ENCODE measurements around the gene SHCBP1L.

SHCBP1L gene

DNA sequence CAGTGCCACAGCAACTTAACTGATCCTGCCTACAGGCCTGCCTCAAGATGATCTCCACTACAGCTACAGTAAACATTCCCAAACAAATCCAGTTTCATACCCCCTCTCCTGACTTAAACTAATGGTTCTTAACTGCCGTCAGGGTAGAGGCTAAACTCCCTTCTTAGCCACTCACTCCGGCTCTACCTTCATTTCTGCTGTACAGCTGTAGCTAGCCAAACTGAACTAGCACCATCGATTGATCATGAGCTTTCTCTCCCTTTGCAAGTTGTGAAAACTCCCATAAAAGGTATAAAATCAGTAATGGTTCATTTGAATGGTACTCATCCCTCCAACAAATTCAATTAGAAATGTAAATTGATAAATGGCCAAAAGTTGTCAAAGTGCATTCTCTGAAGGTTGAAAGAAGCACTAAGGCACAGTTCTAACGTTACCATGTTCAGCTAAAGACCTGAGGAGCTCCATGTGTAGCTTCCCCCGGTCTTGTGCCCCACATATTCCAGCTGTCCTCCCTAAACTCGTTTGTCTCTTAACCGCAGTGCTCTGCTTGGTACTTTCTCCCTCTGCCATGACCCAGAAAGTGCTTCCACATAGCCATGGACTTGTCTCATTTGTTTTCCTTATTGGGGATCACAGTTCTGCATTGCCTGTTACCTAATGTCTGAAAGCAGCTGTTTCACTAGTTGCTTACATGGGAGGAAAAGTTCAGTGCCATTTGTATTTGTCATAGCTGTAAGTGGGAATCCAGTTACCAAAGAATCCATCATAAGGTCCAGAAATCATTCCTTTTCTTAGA, 64.0 kb downstream of the SHCBP1L start:
- DNase-seq = no peak

DNA sequence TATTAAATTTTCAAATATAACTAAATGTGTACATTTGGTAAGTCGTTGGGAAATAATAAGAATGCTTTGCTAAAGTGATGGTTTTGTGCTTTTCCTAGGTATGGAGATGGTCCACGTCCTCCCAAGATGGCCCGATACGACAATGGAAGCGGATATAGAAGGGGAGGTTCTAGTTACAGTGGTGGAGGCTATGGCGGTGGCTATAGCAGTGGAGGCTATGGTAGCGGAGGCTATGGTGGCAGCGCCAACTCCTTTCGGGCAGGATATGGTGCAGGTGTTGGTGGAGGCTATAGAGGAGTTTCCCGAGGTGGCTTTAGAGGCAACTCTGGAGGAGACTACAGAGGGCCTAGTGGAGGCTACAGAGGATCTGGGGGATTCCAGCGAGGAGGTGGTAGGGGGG, 66.0 kb downstream of the SHCBP1L start:
- no peak for DNase-seq

DNA sequence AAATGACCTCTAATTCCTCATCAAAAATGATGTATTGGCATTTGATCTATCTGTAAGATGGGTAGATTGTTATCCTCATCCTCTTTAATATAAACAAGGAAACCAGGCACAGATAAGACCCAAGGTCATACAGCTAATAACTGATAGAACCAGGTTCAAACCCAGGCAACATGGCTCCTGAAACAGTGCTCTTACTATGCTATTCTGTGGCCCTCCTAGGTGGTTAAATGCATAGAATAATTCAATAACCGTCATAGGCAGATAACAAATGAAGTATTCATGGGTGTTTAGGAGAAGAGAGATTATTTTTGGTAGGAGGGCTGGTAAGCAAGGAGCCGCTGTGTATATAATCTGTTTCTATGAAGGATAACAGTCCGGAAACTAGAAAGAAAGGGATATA, 67.4 kb downstream of the SHCBP1L start:
- no peak for DNase-seq

DNA sequence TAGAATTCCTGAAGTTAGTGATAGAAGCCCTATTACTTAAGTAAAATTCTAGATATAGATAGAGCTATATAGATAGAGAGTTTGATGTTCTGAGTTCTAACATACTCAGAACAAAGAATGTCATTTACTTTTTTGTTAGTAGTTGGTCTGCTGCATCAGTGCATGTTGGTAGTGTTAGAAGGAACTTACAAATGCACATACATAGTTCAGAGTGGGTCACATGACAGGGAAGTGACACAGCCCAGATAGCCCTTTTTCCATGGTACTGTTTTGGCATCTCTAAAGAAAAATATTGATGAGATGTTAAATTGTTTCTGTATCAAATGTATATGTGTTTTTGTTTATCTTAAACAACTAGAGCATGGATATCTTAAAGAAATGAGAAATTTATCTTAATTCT, 68.1 kb downstream of the SHCBP1L start:
- DNase-seq = no peak

DNA sequence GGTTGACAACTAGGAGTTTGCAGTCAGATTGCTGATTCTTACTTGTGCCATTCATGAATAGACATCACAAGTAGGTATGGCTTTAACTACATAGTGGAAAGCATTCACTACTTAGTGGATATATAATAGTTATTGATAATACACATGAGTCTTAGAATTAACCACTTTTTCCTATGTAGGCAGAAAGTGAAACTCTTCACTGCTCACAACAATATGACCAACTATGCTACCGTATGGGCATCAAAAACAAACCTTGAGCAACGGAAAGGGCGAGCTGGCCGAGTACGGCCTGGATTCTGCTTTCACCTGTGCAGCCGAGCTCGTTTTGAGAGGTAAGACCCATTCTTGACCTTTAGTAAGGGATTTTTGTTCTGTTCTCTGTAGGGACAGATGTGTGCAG, 75.1 kb downstream of the SHCBP1L start:
- DNase-seq = no peak

DNA sequence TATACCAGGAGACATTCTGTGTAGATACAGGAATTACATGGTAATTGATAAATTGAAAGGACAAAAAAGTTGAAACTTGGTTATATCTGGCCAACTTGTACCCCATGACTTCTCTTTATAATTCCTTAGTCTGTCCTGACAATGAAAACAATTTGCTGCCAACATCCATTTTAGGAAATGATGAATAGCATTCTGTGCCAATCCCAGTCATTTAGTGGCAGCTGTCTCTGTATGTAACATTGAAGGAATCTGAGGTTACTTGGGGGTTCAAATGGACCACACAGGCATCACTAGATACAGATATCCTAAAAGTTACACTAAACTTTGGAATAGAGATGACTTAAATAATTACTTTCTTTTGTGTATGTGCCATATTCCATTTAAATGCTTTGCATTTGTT, 75.6 kb downstream of the SHCBP1L start:
- DNase-seq = no peak

DNA sequence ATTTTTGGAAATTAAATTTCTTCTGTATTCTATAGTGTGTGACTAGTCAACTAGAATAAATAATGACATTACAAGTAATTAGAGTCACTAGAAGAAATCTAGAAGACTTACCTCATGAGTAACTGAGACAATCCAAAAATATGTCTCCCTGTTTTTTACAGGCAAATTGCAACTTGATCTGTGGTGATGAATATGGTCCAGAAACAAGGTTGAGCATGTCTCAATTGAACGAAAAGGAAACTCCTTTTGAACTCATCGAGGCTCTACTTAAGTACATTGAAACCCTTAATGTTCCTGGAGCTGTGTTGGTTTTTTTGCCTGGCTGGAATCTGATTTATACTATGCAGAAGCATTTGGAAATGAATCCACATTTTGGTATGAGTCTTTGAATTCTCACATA, 77.1 kb downstream of the SHCBP1L start:
- DNase-seq = no peak

DNA sequence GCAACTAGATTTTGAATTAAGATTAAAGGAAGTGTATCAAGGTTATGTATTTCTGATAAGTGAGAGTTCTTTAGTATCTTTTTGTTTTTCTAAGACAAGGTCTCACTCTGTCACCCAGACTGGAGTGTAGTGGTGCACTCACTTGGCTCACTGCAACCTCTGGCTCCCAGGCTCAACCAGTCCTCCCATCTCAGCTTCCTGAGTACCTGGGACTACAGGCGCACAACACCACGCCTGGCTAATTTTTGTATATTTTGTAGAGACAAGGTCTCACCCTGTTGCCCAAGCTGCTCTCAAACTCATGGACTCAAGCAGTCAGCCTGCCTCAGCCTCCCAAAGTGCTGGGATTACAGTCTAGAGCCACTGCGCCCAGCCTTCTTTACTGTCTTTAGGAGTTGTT, 80.1 kb downstream of the SHCBP1L start:
- DNase-seq = no peak

DNA sequence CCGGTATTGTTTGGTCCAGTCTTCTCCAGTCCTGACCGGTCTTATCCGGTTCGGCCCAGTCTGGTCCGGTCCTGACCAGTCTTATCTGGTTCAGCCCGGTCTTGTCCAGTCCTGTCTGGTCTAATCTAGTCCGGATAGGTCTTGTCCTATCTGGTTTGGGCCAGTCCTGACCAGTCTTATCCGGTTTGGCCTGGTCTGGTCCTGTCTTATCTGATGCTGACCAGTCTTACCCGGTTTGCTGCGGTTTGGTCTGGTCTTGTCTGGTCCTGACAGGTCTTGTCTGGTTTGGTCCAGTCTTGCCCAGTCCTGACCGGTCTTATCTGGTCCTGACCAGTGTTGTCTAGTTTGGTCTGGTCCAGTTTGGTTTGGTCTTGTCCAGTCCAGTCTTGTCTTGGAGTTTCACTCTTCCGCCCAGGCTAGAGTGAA, 83.7 kb downstream of the SHCBP1L start:
- DNase-seq = no peak

DNA sequence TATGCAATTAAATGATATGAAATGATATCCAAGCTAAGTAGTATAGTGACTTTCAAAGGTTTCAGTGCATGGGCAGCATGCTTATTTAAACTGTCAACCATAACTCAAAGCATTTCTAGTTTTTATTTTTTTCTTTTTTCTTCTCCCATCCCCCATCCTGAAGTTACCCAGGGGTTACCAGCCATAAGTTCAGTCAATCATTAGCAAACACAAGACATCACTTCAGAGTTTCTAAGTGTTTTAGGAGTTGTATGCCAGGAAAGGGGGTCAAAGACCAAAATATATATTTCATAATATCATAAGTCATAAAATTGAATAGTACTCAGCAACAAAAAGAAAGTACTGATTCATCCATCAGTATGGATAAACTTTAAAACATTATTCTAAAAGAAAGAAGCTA, 85.1 kb downstream of the SHCBP1L start:
- DNase-seq = no peak

DNA sequence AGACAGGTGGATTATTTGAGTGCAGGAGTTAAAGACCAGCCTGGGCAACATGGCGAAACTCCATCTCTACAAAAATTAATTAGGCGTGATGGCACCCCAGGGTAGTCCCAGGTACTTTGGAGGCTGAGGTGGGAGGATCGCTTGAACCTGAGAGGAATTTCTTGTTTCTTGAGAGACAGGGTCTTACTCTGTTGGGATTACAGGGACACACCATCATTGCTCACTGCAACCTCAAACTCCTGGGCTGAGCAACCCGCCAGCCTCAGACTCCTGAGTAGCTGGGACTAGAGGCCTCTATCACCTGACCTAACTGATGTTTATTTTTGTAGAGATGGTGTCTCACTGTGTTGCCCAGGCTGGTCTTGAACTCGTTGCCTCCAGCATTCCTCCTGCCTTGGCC, 89.0 kb downstream of the SHCBP1L start:
- DNase-seq = no peak

DNA sequence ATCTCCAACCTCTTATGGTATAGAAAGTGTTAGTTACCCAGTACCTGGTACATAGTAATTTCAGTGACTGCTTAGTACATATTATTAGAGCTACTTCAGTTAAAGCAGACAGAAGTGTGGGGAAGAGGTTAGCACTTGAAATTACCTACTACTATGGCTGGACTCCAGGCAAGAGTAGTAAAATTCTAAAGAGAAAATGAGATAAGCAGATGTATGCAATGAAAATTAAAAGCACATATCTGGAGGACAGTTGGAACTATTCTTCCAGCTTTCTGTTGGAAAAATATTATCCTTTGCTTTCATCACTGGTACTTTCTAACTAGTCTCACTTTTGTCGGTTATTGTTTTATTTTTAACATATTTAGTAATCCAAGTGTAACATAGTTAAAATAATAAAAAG, 90.1 kb downstream of the SHCBP1L start:
- no peak for DNase-seq

DNA sequence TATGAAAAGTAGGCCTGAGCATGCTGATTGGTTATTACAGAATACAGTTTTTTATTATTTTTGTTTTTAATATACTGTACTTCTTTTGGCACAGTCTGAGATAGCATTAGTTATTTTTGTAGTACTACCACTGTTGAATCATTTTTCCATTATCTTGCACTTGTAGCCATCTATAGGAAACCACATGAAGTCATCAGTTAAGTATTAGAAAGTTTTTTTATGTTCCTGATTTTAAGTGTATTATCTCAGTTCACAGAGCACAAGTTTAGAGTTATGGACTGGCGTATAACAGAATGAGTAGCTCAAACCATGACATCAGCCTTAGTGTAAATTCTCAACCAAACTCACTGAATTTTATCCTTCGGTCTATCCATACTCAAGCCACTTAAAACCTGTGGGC, 91.0 kb downstream of the SHCBP1L start:
- DNase-seq = no peak

DNA sequence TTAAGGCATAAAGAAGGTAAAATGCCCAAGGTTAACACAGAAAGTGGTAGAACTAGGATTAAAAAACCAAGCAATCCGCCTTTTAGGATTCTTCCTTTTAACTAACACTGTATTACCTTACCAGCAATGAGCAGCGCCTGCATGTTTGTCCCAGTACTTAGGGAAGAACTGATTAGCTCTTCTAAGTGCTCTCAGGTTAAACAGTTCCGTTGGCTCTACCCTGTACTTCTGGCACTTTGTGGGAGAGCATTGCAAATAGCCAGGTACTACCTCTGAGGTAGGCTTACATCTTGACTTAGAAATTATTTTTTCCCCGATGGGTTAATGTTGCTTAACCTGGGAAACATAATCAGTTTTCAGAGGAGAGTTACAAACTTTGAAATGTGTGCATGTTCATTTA, 92.3 kb downstream of the SHCBP1L start:
- no peak for DNase-seq

DNA sequence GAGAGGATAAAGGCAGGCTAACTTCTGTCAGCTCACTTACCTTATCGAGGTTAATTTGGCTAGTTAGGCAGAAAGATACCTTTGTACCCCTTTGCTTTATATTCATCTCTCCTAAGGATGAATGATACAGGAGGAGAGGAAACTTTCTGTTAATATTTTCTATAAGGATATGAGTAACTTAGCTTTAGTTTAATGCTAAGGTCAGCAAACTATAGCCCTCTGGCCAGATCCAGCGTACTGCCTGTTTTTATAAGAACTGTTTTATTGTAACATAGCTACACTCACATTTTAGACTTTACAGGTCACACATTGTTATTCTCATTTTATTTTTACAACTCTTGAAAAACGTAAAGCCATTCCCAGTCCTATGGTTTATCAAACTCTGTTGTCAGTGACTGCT, 95.8 kb downstream of the SHCBP1L start:
- DNase-seq = no peak

DNA sequence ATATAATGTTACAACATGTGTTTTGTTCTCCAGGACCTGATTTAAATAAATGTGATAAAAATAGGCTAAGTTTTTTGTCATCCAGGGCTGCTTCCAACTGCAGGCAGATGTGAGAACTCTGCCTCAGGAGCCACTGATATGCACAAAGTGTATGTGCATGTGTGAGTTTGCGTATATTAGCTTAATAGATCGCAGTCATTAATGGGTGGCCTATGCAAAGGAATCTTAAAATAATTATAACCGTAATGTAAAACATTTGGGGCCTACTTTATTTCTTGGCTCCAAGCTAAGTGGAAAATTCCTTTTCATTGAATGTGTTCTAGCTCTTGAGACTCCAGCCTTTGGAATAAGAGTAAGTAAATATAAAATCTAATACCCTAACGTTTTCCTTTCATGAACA, 97.1 kb downstream of the SHCBP1L start:
- no peak for DNase-seq

DNA sequence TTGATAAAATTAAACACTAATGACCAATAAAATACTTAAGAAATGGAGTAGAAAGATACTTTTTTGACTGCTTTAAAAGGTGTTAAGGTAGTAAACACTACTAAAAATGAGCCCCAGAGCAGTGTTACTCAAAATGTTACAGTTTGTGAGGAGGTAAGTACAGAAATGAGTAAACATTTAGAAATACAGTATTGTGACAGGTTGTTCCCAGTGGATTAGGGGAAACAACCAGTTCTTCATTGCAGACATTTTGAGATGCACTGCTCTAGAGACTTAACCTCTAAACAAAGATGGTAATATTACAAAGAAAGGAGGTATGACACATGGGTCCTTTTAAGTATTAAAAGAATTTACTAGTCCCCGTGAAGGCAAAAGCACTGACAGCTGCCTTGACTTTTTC, 101.1 kb downstream of the SHCBP1L start:
- no peak for DNase-seq

DNA sequence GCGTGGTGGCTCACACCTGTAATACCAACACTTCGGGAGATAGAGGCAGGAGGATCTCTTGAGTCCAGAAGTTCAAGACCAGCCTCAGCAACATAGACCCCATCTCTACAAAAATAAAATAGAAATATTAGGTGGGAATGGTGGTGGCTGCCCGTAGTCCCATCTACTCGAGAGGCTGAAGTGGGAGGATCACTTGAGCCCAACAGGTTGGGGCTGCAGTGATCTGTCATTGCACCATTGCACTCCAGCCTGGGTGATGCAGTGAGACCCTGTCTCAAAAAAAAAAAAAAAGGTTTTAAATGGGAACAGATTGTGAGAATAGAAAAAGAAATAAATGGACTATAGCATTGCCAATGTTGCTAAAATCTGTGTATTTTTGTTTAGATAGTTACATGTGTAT, 102.6 kb downstream of the SHCBP1L start:
- DNase-seq = no peak
